Breast epithelium (tissue), 4 donors: ENCODE data around the gene TMEM208. TPM values are rescaled to one million over a fixed set of nuclear protein-coding genes. Genes with fewer than 3 reads are reported as not detected.

Source experiments
- DNase-seq, 2 donors: peaks; one replicate each; pipeline ENCODE4 v3.0.0-alpha.2; 2019; ENCODE audit warnings: low spot score in 2 of 2
- H3K27ac ChIP-seq, 2 donors: fragments of 200-600 bp; sonication (generic) in 1 of 2; one replicate each; pipeline ENCODE4 v1.5.1; 2016 to 2019; ENCODE audit warnings: mild to moderate bottlenecking in 1 of 2
- H3K27me3 ChIP-seq, 2 donors: fragments of 200-600 bp; sonication (generic) in 1 of 2; one replicate each; pipeline versions ENCODE4 v1.5.1 to v1.6.0; 2017 to 2019; ENCODE audit warnings: control low read depth in 1 of 2, mild to moderate bottlenecking in 1 of 2
- H3K36me3 ChIP-seq: fragments of 200-600 bp; one replicate; pipeline ENCODE4 v1.5.1; 2019
- H3K4me1 ChIP-seq, 2 donors: fragments of 200-600 bp; sonication (generic); one replicate each; pipeline ENCODE4 v1.5.1; 2016 to 2019; ENCODE audit warnings: control low read depth in 1 of 2
- H3K4me3 ChIP-seq, 3 donors: fragments of 200-600 bp; sonication (generic); 1 replicate in 2 of 3; 2 replicates in 1 of 3; pipeline ENCODE4 v1.5.1; 2016 to 2019; ENCODE audit warnings: mild to moderate bottlenecking in 3 of 3, moderate library complexity in 2 of 3
- H3K9me3 ChIP-seq, 2 donors: fragments of 200-600 bp; sonication (generic) in 1 of 2; one replicate each; pipeline ENCODE4 v1.5.1; 2016 to 2019; ENCODE audit warnings: control low read depth in 1 of 2
- CTCF ChIP-seq, 3 donors: fragments of 450-650 bp; IDR thresholded peaks; one replicate each; pipeline ENCODE4 v1.5.1; 2016 to 2017; ENCODE audit warnings: antibody characterized with exemption in 3 of 3, mild to moderate bottlenecking in 3 of 3, moderate library complexity in 3 of 3
- POLR2A ChIP-seq: fragments of 450-650 bp; IDR thresholded peaks from one replicate; pipeline ENCODE4 v1.6.1; 2016; ENCODE audit warnings: antibody characterized with exemption, mild to moderate bottlenecking, moderate library complexity
- POLR2AphosphoS5 ChIP-seq, 3 donors: sonication (generic); formaldehyde crosslinking; IDR thresholded peaks; one replicate each; pipeline ENCODE4 v1.6.1; 2017; ENCODE audit warnings: antibody characterized with exemption in 3 of 3
- intact Hi-C: fragments of 100-400 bp; cut with DNase I; formaldehyde crosslinking; loops from one replicate; pipeline ENCODE4 v1.15.1; 2023; ENCODE audit warnings: low total_unique reads
- total RNA-seq, 3 donors: library from RNA; depleted of rRNA; stranded (reverse); fragments of >200 nt; gene quantifications; one replicate each; pipeline ENCODE4 v1.1.0, GENCODE V29; 2016

The TMEM208 gene
- total RNA-seq, 3 donors from 2014 or later = 35.2 to 46.2 (median 44.2) TPM

DNA sequence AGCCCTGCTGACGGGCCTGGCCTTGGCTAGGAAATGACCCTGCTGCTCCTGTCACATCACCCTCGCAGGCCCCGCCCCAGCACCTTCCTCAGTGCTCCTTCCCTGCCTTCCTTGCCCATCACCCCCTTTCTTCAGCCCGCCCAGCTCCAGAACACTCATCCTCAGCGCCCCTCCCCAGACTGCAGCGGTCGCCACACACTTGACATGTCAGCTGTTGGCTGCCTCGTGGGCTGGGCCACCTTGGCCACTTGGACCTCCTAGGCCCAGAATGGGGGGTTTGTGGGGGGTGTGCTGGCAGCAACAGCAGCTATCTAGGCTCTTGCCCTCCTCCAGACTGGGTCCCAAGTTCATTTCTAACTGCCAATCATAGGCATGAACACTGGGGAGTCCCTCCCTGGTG is 17.4 kb upstream of the TMEM208 start:
- DNase-seq = no peak
- H3K9me3 ChIP-seq = no peaks in the 10 kb centered on the region
- H3K27me3 ChIP-seq = no peaks in the 10 kb centered on the region
- no peak overlapping the region for H3K27ac ChIP-seq
- intact Hi-C loops = no loop called here
- H3K4me1 ChIP-seq = no peaks in the 10 kb centered on the region
- no peak for TF ChIP-seq CTCF (IDR thresholded peaks at IDR 0.05)
- no peak for TF ChIP-seq POLR2AphosphoS5 (IDR thresholded peaks at IDR 0.05)
- TF ChIP-seq POLR2A = no peak
- no peak overlapping the region for H3K4me3 ChIP-seq
- no peaks in the 10 kb centered on the region for H3K36me3 ChIP-seq

- intact Hi-C loops = no loop called here
- H3K4me1 ChIP-seq = no peaks in the 10 kb centered on the region
- TF ChIP-seq POLR2AphosphoS5 (IDR thresholded peaks at IDR 0.05) (no peak), CTCF (IDR thresholded peaks at IDR 0.05) (no peak), POLR2A (no peak)
- no peak for DNase-seq
- no peaks in the 10 kb centered on the region for H3K27me3 ChIP-seq
- H3K4me3 ChIP-seq = no peak overlapping the region
- no peaks in the 10 kb centered on the region for H3K9me3 ChIP-seq
- H3K36me3 ChIP-seq = no peaks in the 10 kb centered on the region
- no peak overlapping the region for H3K27ac ChIP-seq
Observed at GRCh38 chr16:67210069-67210937, 16.6 kb upstream of the TMEM208 start.

GRCh38 chr16:67211674-67212073 is 15.3 kb upstream of the TMEM208 start:
- no peaks in the 10 kb centered on the region for H3K27me3 ChIP-seq
- no peak overlapping the region for H3K4me3 ChIP-seq
- H3K9me3 ChIP-seq = no peaks in the 10 kb centered on the region
- no peaks in the 10 kb centered on the region for H3K4me1 ChIP-seq
- H3K27ac ChIP-seq = no peak overlapping the region
- no peaks in the 10 kb centered on the region for H3K36me3 ChIP-seq
- DNase-seq = no peak
- intact Hi-C loops = no loop called here
- TF ChIP-seq CTCF (IDR thresholded peaks at IDR 0.05) (no peak), POLR2AphosphoS5 (IDR thresholded peaks at IDR 0.05) (no peak)

DNA sequence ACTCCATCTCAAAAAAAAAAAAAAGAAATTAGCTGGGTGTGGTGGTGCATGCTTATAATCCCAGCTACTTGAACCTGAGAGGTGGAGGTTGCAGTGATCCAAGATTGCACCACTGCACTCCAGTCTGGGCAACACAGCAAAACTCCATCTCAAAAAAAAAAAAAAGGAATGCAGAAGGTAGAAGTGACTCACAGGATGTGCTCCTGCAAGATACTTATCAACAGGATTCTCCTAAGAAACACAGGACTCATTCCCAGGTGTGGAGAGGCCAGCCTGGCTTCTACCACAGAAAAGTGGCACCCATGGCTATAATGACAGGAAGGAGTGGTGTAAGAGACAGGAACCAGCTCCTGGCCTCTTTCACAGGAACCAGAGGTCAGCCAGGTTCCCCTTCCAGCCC is 14.2 kb upstream of the TMEM208 start:
- TF ChIP-seq POLR2A = no peak
- no peak for TF ChIP-seq POLR2AphosphoS5 (IDR thresholded peaks at IDR 0.05)
- TF ChIP-seq CTCF (IDR thresholded peaks at IDR 0.05) = no peak
- Histone ChIP-seq H3K27me3 (no peaks in the 10 kb centered on the region), H3K36me3 (no peaks in the 10 kb centered on the region), H3K27ac (no peak overlapping the region), H3K9me3 (no peaks in the 10 kb centered on the region), H3K4me3 (no peak overlapping the region), H3K4me1 (no peaks in the 10 kb centered on the region)
- DNase-seq = no peak
- intact Hi-C loops = no loop called here

GRCh38 chr16:67213197-67214019 is 13.5 kb upstream of the TMEM208 start:
- Histone ChIP-seq H3K27ac (no peak overlapping the region), H3K36me3 (no peaks in the 10 kb centered on the region), H3K27me3 (no peaks in the 10 kb centered on the region), H3K4me3 (no peak overlapping the region), H3K9me3 (no peaks in the 10 kb centered on the region), H3K4me1 (no peaks in the 10 kb centered on the region)
- TF ChIP-seq POLR2AphosphoS5 (IDR thresholded peaks at IDR 0.05) (no peak), POLR2A (no peak), CTCF (IDR thresholded peaks at IDR 0.05) (no peak)
- intact Hi-C loops = no loop called here
- no peak for DNase-seq
